Measurements from ENCODE around the gene TTC33. TPM values are rescaled to one million over a fixed set of nuclear protein-coding genes. Genes with fewer than 3 reads are reported as not detected.

Gene TTC33
- total and polyA plus RNA-seq, 2 of the 4 experiments (the other 2 are of a cell fraction): 3.1 to 8.1 TPM

DNA sequence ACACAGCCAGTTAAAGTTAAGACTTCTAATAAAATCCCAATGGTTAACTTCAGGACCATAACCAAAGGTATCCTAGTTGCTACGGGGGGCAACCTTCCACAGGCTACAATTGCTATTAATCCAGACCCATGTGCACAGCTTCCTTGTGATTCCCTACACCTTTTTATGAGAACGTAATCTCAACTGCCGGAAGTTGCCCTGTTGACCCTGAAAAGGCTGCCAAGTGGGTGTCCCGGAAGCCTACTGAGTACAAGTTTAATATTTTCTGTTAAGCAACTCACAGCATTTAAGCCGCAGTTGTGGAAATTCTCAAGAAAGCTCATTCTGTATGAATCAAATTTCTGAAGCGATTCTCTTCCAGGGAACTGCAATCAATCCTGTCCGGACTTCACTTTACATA lies 124.5 kb downstream of the TTC33 start:
- BruUV-seq (replicated peaks): no TSS peak
- intact Hi-C loops (cut with micrococcal nuclease): no loop called here
- dilution Hi-C loops (cut with HindIII; ENCODE audit: low sequenced_read_pairs, unreplicated experiment): no loop called here
- H4K20me1 ChIP-seq (ENCODE audit: insufficient read depth, low read length): no peaks in the 10 kb centered on the region
- H3K27me3 ChIP-seq (ENCODE audit: control insufficient read depth, insufficient read depth, low read length): no peaks in the 10 kb centered on the region
- H3K14ac ChIP-seq (replicated peaks; ENCODE audit: low read depth, low read length): no peak overlapping the region
- H4K5ac ChIP-seq (ENCODE audit: low read depth, low read length): no peak overlapping the region
- ATAC-seq (ENCODE audit: low read depth) (no peak), DNase-seq (no peak)
- no peak overlapping the region for H2AK9ac ChIP-seq (replicated peaks; ENCODE audit: low read depth, low read length, poor library complexity)
- POLR2A ChIA-PET (ENCODE audit: unreplicated experiment): no interaction called here
- no peak overlapping the region for H3K23ac ChIP-seq (ENCODE audit: low read depth, low read length)
- H3K79me1 ChIP-seq (ENCODE audit: low read depth in 1 of 2, low read length in 2 of 2): no peaks in the 10 kb centered on the region
- H2BK5ac ChIP-seq (ENCODE audit: low read depth, low read length, poor library complexity, severe bottlenecking): no peak overlapping the region
- H3K9me1 ChIP-seq (ENCODE audit: insufficient read depth, low read length): no peaks in the 10 kb centered on the region
- H3K18ac ChIP-seq (ENCODE audit: low read depth, low read length): no peak overlapping the region
- H3K4me3 ChIP-seq (ENCODE audit: insufficient read depth, low read depth, low read length): no peak overlapping the region
- no peak overlapping the region for H4K8ac ChIP-seq (ENCODE audit: low read depth in 2 of 2, low read length in 2 of 2)
- H3K27ac ChIP-seq (ENCODE audit: insufficient read depth, low read length): no peak overlapping the region
- CTCF ChIA-PET: no interaction called here
- in situ Hi-C loops (cut with MboI; ENCODE audit: low sequenced_read_pairs): no loop called here
- H3K4ac ChIP-seq (ENCODE audit: low read depth, low read length): no peak overlapping the region
- H2BK20ac ChIP-seq (ENCODE audit: low read depth, low read length): no peak overlapping the region
- H3K36me3 ChIP-seq (ENCODE audit: control insufficient read depth, insufficient read depth, low read length): no peaks in the 10 kb centered on the region
- no peak overlapping the region for H3K56ac ChIP-seq (ENCODE audit: extremely low read depth, insufficient read depth, low read length)
- H2BK120ac ChIP-seq (ENCODE audit: low read depth, low read length): no peak overlapping the region
- 0 out of 2 replicates have a peak, but pooled peaks cover 3% of the 10 kb centered on the region for H3K4me1 ChIP-seq (ENCODE audit: control insufficient read depth, insufficient read depth, low read length)
- H4K91ac ChIP-seq (ENCODE audit: insufficient read depth, low read depth, low read length): no peak overlapping the region
- H3K4me2 ChIP-seq (ENCODE audit: low read depth, low read length): no peak overlapping the region
- no peak overlapping the region for H2AFZ ChIP-seq (replicated peaks; ENCODE audit: low read length, poor library complexity)
- WGBS, 2 experiments (ENCODE audit: extremely low coverage in 2 of 2, insufficient read length in 1 of 2): 87% methylated on average over 3 of the region's 7 CpGs; no CpG with 5 or more reads in 1 of the 2 experiments
- H3K9ac ChIP-seq (ENCODE audit: low read depth, low read length): no peak overlapping the region
- no peak overlapping the region for H2AK5ac ChIP-seq (ENCODE audit: low read depth, low read length)
- H3K9me3 ChIP-seq (ENCODE audit: control insufficient read depth, insufficient read depth, low read length): no peaks in the 10 kb centered on the region
- no peak overlapping the region for H2BK15ac ChIP-seq (ENCODE audit: low read depth, low read length)
- TF ChIP-seq MXI1 (IDR thresholded peaks at IDR 0.05; ENCODE audit: borderline replicate concordance, low read depth, low read length): no peak
- TF ChIP-seq, protein P1, sequence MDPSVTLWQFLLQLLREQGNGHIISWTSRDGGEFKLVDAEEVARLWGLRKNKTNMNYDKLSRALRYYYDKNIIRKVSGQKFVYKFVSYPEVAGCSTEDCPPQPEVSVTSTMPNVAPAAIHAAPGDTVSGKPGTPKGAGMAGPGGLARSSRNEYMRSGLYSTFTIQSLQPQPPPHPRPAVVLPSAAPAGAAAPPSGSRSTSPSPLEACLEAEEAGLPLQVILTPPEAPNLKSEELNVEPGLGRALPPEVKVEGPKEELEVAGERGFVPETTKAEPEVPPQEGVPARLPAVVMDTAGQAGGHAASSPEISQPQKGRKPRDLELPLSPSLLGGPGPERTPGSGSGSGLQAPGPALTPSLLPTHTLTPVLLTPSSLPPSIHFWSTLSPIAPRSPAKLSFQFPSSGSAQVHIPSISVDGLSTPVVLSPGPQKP (IDR thresholded peaks at IDR 0.05; ENCODE audit: borderline replicate concordance, low read depth, low read length): no peak
- TF ChIP-seq NFE2L2 (IDR thresholded peaks at IDR 0.05; ENCODE audit: low read depth, low read length): no peak
- no peak for TF ChIP-seq MAFK (IDR thresholded peaks at IDR 0.05; ENCODE audit: low read depth, low read length)
- TF ChIP-seq, protein P2, sequence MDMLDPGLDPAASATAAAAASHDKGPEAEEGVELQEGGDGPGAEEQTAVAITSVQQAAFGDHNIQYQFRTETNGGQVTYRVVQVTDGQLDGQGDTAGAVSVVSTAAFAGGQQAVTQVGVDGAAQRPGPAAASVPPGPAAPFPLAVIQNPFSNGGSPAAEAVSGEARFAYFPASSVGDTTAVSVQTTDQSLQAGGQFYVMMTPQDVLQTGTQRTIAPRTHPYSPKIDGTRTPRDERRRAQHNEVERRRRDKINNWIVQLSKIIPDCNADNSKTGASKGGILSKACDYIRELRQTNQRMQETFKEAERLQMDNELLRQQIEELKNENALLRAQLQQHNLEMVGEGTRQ (IDR thresholded peaks at IDR 0.05; ENCODE audit: low read depth, low read length): no peak

Measured in IMR-90 (cell line).